Glomerular visceral epithelial cell (primary cell): ENCODE results near the gene IQSEC1.
A peak's percentile ranks its signal among the peaks of the same experiment; 100 is the strongest.

Experiments used
- DNase-seq: peaks from one replicate; pipeline ENCODE4 v3.0.0-alpha.2; 2016; ENCODE audit errors: extremely low spot score

Gene IQSEC1

GRCh38 chr3:13085846-13086179 lies 12.6 kb upstream of the IQSEC1 start:
- no peak for DNase-seq

- DNase-seq = no peak
Observed at GRCh38 chr3:13085081-13085845, 12.0 kb upstream of the IQSEC1 start.

- no peak for DNase-seq
Observed at GRCh38 chr3:13083898-13084297, 10.7 kb upstream of the IQSEC1 start.

- no peak for DNase-seq
Observed at GRCh38 chr3:13083254-13083653, 10.0 kb upstream of the IQSEC1 start.

- no peak for DNase-seq
Observed at GRCh38 chr3:13082677-13083076, 9.4 kb upstream of the IQSEC1 start.

- DNase-seq = no peak
Observed at GRCh38 chr3:13081603-13082360, 8.6 kb upstream of the IQSEC1 start.

- no peak for DNase-seq
Observed at GRCh38 chr3:13080591-13080990, 7.4 kb upstream of the IQSEC1 start.

GRCh38 chr3:13080026-13080425 lies 6.8 kb upstream of the IQSEC1 start:
- no peak for DNase-seq

GRCh38 chr3:13079510-13079909 lies 6.3 kb upstream of the IQSEC1 start:
- no peak for DNase-seq

- no peak for DNase-seq
Observed at GRCh38 chr3:13079051-13079450, 5.8 kb upstream of the IQSEC1 start.

GRCh38 chr3:13078163-13078905 lies 5.1 kb upstream of the IQSEC1 start:
- DNase-seq = no peak

GRCh38 chr3:13077431-13078162 lies 4.4 kb upstream of the IQSEC1 start:
- DNase-seq = no peak

- no peak for DNase-seq
Observed at GRCh38 chr3:13075986-13076654, 2.9 kb upstream of the IQSEC1 start.

GRCh38 chr3:13075318-13075717 lies 2.1 kb upstream of the IQSEC1 start:
- no peak for DNase-seq

GRCh38 chr3:13074006-13074375 lies 762 bp upstream of the IQSEC1 start:
- no peak for DNase-seq

- DNase-seq = no peak
Observed at GRCh38 chr3:13072600-13073325, 466 bp downstream of the IQSEC1 start.

GRCh38 chr3:13072239-13072599 lies 1.0 kb downstream of the IQSEC1 start:
- DNase-seq = peak; percentile 12

- DNase-seq = no peak
Observed at GRCh38 chr3:13071695-13072094, 1.5 kb downstream of the IQSEC1 start.

- no peak for DNase-seq
Observed at GRCh38 chr3:13070391-13071070, 2.7 kb downstream of the IQSEC1 start.

GRCh38 chr3:13069495-13069894 lies 3.7 kb downstream of the IQSEC1 start:
- no peak for DNase-seq
